ENCODE measurements around the gene DLG2.

Gene DLG2

GRCh38 chr11:83941050-83941449, 1686.1 kb downstream of the DLG2 start:
- DNase-seq: no peak

GRCh38 chr11:83938148-83938547, 1689.0 kb downstream of the DLG2 start:
- DNase-seq: no peak

GRCh38 chr11:83933008-83933407, 1694.1 kb downstream of the DLG2 start:
- DNase-seq: no peak

GRCh38 chr11:83927422-83927821, 1699.7 kb downstream of the DLG2 start:
- no peak for DNase-seq

- no peak for DNase-seq
Measured at GRCh38 chr11:83924795-83925542, 1702.2 kb downstream of the DLG2 start.

GRCh38 chr11:83923961-83924360, 1703.2 kb downstream of the DLG2 start:
- no peak for DNase-seq

GRCh38 chr11:83922953-83923352, 1704.2 kb downstream of the DLG2 start:
- no peak for DNase-seq

- DNase-seq: no peak
Measured at GRCh38 chr11:83922318-83922717, 1704.8 kb downstream of the DLG2 start.

- no peak for DNase-seq
Measured at GRCh38 chr11:83921447-83922192, 1705.5 kb downstream of the DLG2 start.

GRCh38 chr11:83918476-83918875, 1708.7 kb downstream of the DLG2 start:
- no peak for DNase-seq

- no peak for DNase-seq
Measured at GRCh38 chr11:83914995-83915394, 1712.1 kb downstream of the DLG2 start.

- DNase-seq: no peak
Measured at GRCh38 chr11:83909579-83910534, 1717.3 kb downstream of the DLG2 start.

- DNase-seq: no peak
Measured at GRCh38 chr11:83908298-83908856, 1718.8 kb downstream of the DLG2 start.

GRCh38 chr11:83895516-83895915, 1731.6 kb downstream of the DLG2 start:
- DNase-seq: no peak

- DNase-seq: no peak
Measured at GRCh38 chr11:83881428-83881827, 1745.7 kb downstream of the DLG2 start.

- DNase-seq: no peak
Measured at GRCh38 chr11:83871054-83871453, 1756.1 kb downstream of the DLG2 start.

GRCh38 chr11:83866655-83867054, 1760.5 kb downstream of the DLG2 start:
- DNase-seq: no peak

GRCh38 chr11:83865636-83866461, 1761.3 kb downstream of the DLG2 start:
- DNase-seq: no peak

- DNase-seq: no peak
Measured at GRCh38 chr11:83864412-83865057, 1762.6 kb downstream of the DLG2 start.

GRCh38 chr11:83863272-83863671, 1763.9 kb downstream of the DLG2 start:
- DNase-seq: no peak

GRCh38 chr11:83862691-83863090, 1764.5 kb downstream of the DLG2 start:
- DNase-seq: no peak
